Measurements from ENCODE around the gene IL6ST.
A peak's percentile ranks its signal among the peaks of the same experiment; 100 is the strongest.

Gene IL6ST

GRCh38 chr5:55911784-55912653, 82.7 kb downstream of the IL6ST start:
- H3K27me3 Mint-ChIP-seq: no peaks in the 10 kb centered on the region
- no peak for DNase-seq
- H3K27ac Mint-ChIP-seq: no peak overlapping the region
- H3K4me3 Mint-ChIP-seq: no peak overlapping the region
- H3K9me3 Mint-ChIP-seq: no peaks in the 10 kb centered on the region
- H3K4me1 Mint-ChIP-seq (ENCODE audit: low read depth): peaks cover 9% of the 10 kb centered on the region
- no peaks in the 10 kb centered on the region for H3K36me3 Mint-ChIP-seq (ENCODE audit: low read depth)

- H3K4me1 Mint-ChIP-seq (ENCODE audit: low read depth): peaks cover 13% of the 10 kb centered on the region
- H3K27ac Mint-ChIP-seq: no peak overlapping the region
- H3K36me3 Mint-ChIP-seq (ENCODE audit: low read depth): no peaks in the 10 kb centered on the region
- peaks cover 6% of the 10 kb centered on the region for H3K27me3 Mint-ChIP-seq
- DNase-seq: no peak
- H3K9me3 Mint-ChIP-seq: no peaks in the 10 kb centered on the region
- no peak overlapping the region for H3K4me3 Mint-ChIP-seq
Measured at GRCh38 chr5:55908804-55909203, 86.0 kb downstream of the IL6ST start.

GRCh38 chr5:55907927-55908326, 86.8 kb downstream of the IL6ST start:
- Mint-ChIP-seq H3K36me3 (ENCODE audit: low read depth) (no peaks in the 10 kb centered on the region), H3K27me3 (peaks cover 6% of the 10 kb centered on the region), H3K27ac (no peak overlapping the region), H3K4me3 (no peak overlapping the region), H3K9me3 (no peaks in the 10 kb centered on the region), H3K4me1 (ENCODE audit: low read depth) (peaks cover 22% of the 10 kb centered on the region)
- no peak for DNase-seq

- Mint-ChIP-seq H3K36me3 (ENCODE audit: low read depth) (no peaks in the 10 kb centered on the region), H3K4me3 (no peak overlapping the region), H3K27me3 (peaks cover 9% of the 10 kb centered on the region), H3K9me3 (no peaks in the 10 kb centered on the region), H3K4me1 (ENCODE audit: low read depth) (peaks cover 26% of the 10 kb centered on the region), H3K27ac (no peak overlapping the region)
- no peak for DNase-seq
Measured at GRCh38 chr5:55905251-55905650, 89.5 kb downstream of the IL6ST start.

GRCh38 chr5:55904152-55904551, 90.6 kb downstream of the IL6ST start:
- no peak overlapping the region for H3K4me3 Mint-ChIP-seq
- H3K4me1 Mint-ChIP-seq (ENCODE audit: low read depth): peaks cover 37% of the 10 kb centered on the region
- no peaks in the 10 kb centered on the region for H3K9me3 Mint-ChIP-seq
- H3K27ac Mint-ChIP-seq: no peak overlapping the region
- no peak for DNase-seq
- no peaks in the 10 kb centered on the region for H3K36me3 Mint-ChIP-seq (ENCODE audit: low read depth)
- H3K27me3 Mint-ChIP-seq: peaks cover 13% of the 10 kb centered on the region

DNA sequence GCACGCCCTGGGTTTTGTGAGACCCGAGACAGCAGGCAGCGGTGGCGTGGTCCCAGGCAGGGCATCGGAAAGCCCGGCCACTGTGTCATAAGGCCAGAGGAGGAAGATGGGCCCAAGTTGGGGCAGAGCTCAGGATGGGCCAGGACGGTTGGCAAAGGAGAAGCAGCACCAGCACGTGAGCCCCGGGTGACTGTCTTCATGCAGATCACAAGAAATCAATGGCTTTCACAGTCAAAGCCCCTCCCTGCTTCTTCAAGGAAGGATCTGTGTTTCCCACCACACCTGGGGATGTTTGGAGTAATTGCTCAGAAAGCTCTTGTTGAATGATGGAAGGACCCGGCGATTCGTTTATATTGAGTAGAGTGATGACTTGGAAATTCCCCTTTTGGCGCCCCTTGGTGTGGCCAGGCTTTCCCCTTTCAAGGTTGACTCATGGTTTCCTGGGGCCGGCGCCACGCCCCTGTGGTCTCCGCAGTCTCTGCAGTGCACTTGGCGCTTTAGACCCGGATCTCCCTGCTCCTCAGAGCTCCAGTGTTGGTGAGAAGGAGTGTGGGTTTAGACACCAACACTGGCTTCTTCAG, 91.6 kb downstream of the IL6ST start:
- Mint-ChIP-seq H3K4me1 (ENCODE audit: low read depth) (peaks cover 39% of the 10 kb centered on the region), H3K4me3 (peak overlapping the region; percentile 4), H3K36me3 (ENCODE audit: low read depth) (no peaks in the 10 kb centered on the region), H3K27ac (peak overlapping the region; percentile 28), H3K27me3 (peaks cover 15% of the 10 kb centered on the region), H3K9me3 (no peaks in the 10 kb centered on the region)
- peak; percentile 76 for DNase-seq

DNA sequence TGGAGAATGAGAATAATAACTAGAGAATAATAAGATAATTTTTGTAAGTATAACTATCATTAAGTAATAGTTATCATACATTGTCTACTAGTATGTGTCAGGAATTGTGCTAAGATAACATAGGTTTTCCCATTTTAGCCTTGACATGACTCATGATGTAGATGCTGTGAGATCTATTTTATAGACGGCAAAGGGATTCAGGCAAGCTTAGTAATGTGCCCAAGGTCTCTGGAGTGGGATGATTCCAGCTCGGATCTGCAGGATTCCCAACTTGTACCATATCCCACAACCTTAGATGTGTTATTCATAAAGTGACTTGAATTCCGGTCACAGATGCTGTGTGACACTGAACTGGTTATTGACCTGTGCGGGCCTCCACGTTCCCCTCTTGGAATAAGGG, 92.1 kb downstream of the IL6ST start:
- DNase-seq: no peak
- Mint-ChIP-seq H3K4me1 (ENCODE audit: low read depth) (peaks cover 43% of the 10 kb centered on the region), H3K36me3 (ENCODE audit: low read depth) (no peaks in the 10 kb centered on the region), H3K27ac (peak overlapping the region; percentile 28), H3K9me3 (no peaks in the 10 kb centered on the region), H3K27me3 (peaks cover 18% of the 10 kb centered on the region), H3K4me3 (peak overlapping the region; percentile 4)

DNA sequence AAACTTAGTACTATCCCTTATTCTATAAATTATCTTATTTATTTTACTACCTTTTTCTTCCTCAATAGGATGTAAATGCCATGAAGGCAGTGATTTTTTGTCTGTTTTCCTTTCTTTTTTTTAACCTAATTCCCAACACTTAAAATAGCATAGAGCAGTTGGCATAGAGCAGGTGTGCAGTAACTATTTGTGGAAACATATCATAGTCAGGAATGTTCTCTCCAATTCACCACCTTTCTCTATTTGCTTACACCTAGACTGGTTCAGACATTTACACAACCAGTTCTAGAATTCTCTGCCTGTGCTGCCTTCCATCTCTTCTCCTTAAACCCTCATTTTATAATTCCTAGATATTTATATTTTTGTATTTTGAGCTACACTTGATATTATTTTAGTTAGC, 94.0 kb downstream of the IL6ST start:
- DNase-seq: no peak
- no peaks in the 10 kb centered on the region for H3K9me3 Mint-ChIP-seq
- H3K27me3 Mint-ChIP-seq: peaks cover 24% of the 10 kb centered on the region
- H3K36me3 Mint-ChIP-seq (ENCODE audit: low read depth): no peaks in the 10 kb centered on the region
- no peak overlapping the region for H3K4me3 Mint-ChIP-seq
- peaks cover 47% of the 10 kb centered on the region for H3K4me1 Mint-ChIP-seq (ENCODE audit: low read depth)
- no peak overlapping the region for H3K27ac Mint-ChIP-seq

GRCh38 chr5:55900068-55900467, 94.7 kb downstream of the IL6ST start:
- Mint-ChIP-seq H3K27me3 (peaks cover 20% of the 10 kb centered on the region), H3K27ac (no peak overlapping the region), H3K4me3 (no peak overlapping the region), H3K4me1 (ENCODE audit: low read depth) (peaks cover 45% of the 10 kb centered on the region), H3K9me3 (no peaks in the 10 kb centered on the region), H3K36me3 (ENCODE audit: low read depth) (no peaks in the 10 kb centered on the region)
- DNase-seq: no peak

- Mint-ChIP-seq H3K27me3 (peaks cover 20% of the 10 kb centered on the region), H3K4me1 (ENCODE audit: low read depth) (peaks cover 46% of the 10 kb centered on the region), H3K36me3 (ENCODE audit: low read depth) (no peaks in the 10 kb centered on the region), H3K4me3 (no peak overlapping the region), H3K9me3 (no peaks in the 10 kb centered on the region), H3K27ac (peak overlapping the region; percentile 14)
- DNase-seq: no peak
Measured at GRCh38 chr5:55899344-55899743, 95.4 kb downstream of the IL6ST start.

GRCh38 chr5:55897905-55898304, 96.9 kb downstream of the IL6ST start:
- Mint-ChIP-seq H3K36me3 (ENCODE audit: low read depth) (no peaks in the 10 kb centered on the region), H3K4me3 (no peak overlapping the region), H3K27me3 (peaks cover 18% of the 10 kb centered on the region), H3K9me3 (no peaks in the 10 kb centered on the region), H3K4me1 (ENCODE audit: low read depth) (peaks cover 37% of the 10 kb centered on the region), H3K27ac (no peak overlapping the region)
- no peak for DNase-seq

- Mint-ChIP-seq H3K27me3 (peaks cover 18% of the 10 kb centered on the region), H3K4me3 (no peak overlapping the region), H3K36me3 (ENCODE audit: low read depth) (no peaks in the 10 kb centered on the region), H3K9me3 (no peaks in the 10 kb centered on the region), H3K27ac (no peak overlapping the region), H3K4me1 (ENCODE audit: low read depth) (peaks cover 34% of the 10 kb centered on the region)
- DNase-seq: no peak
Measured at GRCh38 chr5:55897206-55897894, 97.4 kb downstream of the IL6ST start.

- Mint-ChIP-seq H3K36me3 (ENCODE audit: low read depth) (no peaks in the 10 kb centered on the region), H3K4me1 (ENCODE audit: low read depth) (peaks cover 31% of the 10 kb centered on the region), H3K9me3 (no peaks in the 10 kb centered on the region), H3K4me3 (no peak overlapping the region), H3K27me3 (peaks cover 18% of the 10 kb centered on the region), H3K27ac (no peak overlapping the region)
- no peak for DNase-seq
Measured at GRCh38 chr5:55896663-55897062, 98.1 kb downstream of the IL6ST start.

DNA sequence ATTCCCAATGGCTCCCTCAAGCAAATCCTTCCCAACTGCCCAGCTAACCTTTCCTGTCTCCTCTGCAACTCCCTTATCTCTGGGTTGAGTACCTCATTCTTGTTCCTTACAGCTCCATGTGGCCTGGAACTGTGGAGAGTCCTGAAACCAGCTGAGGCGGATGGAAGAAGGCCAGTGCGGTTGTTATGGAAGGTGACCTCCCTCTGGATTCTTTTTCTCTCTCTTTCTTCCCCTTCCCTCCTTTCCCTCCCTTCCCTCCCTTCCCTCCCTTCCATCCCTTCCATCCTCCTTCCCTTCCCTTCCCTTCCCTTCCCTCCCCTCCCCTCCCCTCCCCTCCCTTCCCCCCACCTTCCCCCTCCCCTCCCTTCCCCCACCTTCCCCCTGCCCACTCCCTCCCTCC, 98.5 kb downstream of the IL6ST start:
- no peak overlapping the region for H3K27ac Mint-ChIP-seq
- no peak for DNase-seq
- no peaks in the 10 kb centered on the region for H3K36me3 Mint-ChIP-seq (ENCODE audit: low read depth)
- no peak overlapping the region for H3K4me3 Mint-ChIP-seq
- H3K9me3 Mint-ChIP-seq: no peaks in the 10 kb centered on the region
- peaks cover 31% of the 10 kb centered on the region for H3K4me1 Mint-ChIP-seq (ENCODE audit: low read depth)
- peaks cover 18% of the 10 kb centered on the region for H3K27me3 Mint-ChIP-seq

- DNase-seq: no peak
- H3K4me3 Mint-ChIP-seq: no peak overlapping the region
- H3K9me3 Mint-ChIP-seq: no peaks in the 10 kb centered on the region
- no peaks in the 10 kb centered on the region for H3K36me3 Mint-ChIP-seq (ENCODE audit: low read depth)
- H3K4me1 Mint-ChIP-seq (ENCODE audit: low read depth): peaks cover 27% of the 10 kb centered on the region
- no peak overlapping the region for H3K27ac Mint-ChIP-seq
- peaks cover 16% of the 10 kb centered on the region for H3K27me3 Mint-ChIP-seq
Measured at GRCh38 chr5:55895346-55895745, 99.4 kb downstream of the IL6ST start.

All from activated T-cell treated with anti-CD3 and anti-CD28 coated beads, Interleukin-2, amount 50 U/mL, for 24 hours (primary cell).